ENCODE results near the gene EXOC4.

GRCh38 chr7:134042307-134042706, 789.4 kb downstream of the EXOC4 start:
- TF ChIP-seq, protein P1, sequence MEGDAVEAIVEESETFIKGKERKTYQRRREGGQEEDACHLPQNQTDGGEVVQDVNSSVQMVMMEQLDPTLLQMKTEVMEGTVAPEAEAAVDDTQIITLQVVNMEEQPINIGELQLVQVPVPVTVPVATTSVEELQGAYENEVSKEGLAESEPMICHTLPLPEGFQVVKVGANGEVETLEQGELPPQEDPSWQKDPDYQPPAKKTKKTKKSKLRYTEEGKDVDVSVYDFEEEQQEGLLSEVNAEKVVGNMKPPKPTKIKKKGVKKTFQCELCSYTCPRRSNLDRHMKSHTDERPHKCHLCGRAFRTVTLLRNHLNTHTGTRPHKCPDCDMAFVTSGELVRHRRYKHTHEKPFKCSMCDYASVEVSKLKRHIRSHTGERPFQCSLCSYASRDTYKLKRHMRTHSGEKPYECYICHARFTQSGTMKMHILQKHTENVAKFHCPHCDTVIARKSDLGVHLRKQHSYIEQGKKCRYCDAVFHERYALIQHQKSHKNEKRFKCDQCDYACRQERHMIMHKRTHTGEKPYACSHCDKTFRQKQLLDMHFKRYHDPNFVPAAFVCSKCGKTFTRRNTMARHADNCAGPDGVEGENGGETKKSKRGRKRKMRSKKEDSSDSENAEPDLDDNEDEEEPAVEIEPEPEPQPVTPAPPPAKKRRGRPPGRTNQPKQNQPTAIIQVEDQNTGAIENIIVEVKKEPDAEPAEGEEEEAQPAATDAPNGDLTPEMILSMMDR (IDR thresholded peaks at IDR 0.05) = no peak
- TF ChIP-seq POLR2AphosphoS5 (IDR thresholded peaks at IDR 0.05) = no peak
